ENCODE results near the gene HNMT. TPM values are rescaled to one million over a fixed set of nuclear protein-coding genes. Genes with fewer than 3 reads are reported as not detected.

Gene HNMT
- total RNA-seq, 1 experiment from 2014 or later: 3.1 TPM

GRCh38 chr2:137963535-137964065 is 673 bp upstream of the HNMT start:
- no peak for DNase-seq (ENCODE audit: low spot score)
- TF ChIP-seq ZNF532 (CRISPR knock-in tag; IDR thresholded peaks at IDR 0.05; ENCODE audit: borderline replicate concordance): no peak
- TF ChIP-seq, protein P1, sequence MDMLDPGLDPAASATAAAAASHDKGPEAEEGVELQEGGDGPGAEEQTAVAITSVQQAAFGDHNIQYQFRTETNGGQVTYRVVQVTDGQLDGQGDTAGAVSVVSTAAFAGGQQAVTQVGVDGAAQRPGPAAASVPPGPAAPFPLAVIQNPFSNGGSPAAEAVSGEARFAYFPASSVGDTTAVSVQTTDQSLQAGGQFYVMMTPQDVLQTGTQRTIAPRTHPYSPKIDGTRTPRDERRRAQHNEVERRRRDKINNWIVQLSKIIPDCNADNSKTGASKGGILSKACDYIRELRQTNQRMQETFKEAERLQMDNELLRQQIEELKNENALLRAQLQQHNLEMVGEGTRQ (CRISPR knock-in tag; IDR thresholded peaks at IDR 0.05): no peak
- no peak for TF ChIP-seq NFYB (CRISPR knock-in tag; conservative IDR thresholded peaks at IDR 0.05; ENCODE audit: low read depth)
- no peak for TF ChIP-seq ZNF263 (CRISPR knock-in tag; IDR thresholded peaks at IDR 0.05; ENCODE audit: low read depth)
- TF ChIP-seq PRRX2 (CRISPR knock-in tag; IDR thresholded peaks at IDR 0.05): no peak
- no peak for TF ChIP-seq ZNF138 (CRISPR knock-in tag; conservative IDR thresholded peaks at IDR 0.05)
- no peak for TF ChIP-seq ESRRA (CRISPR knock-in tag; IDR thresholded peaks at IDR 0.05; ENCODE audit: borderline replicate concordance)
- TF ChIP-seq MAX (CRISPR knock-in tag; IDR thresholded peaks at IDR 0.05): no peak
- TF ChIP-seq ZNF671 (CRISPR knock-in tag; IDR thresholded peaks at IDR 0.05): no peak
- no peak for TF ChIP-seq E2F4 (CRISPR knock-in tag; IDR thresholded peaks at IDR 0.05; ENCODE audit: borderline replicate concordance, low read depth)
- Mint-ChIP-seq H3K27ac (peak overlapping the region; percentile 93), H3K27me3 (ENCODE audit: low read depth) (no peaks in the 10 kb centered on the region), H3K4me1 (peaks cover 20% of the 10 kb centered on the region), H3K9me3 (peaks cover 4% of the 10 kb centered on the region), H3K36me3 (no peaks in the 10 kb centered on the region), H3K4me3 (peak overlapping the region; percentile 54; the same call in 1 of the 2 replicates)
- POLR2A ChIA-PET: interaction anchor here (0.6 to 0.9 kb wide), 3 partner anchors 25 to 393 kb away, joined by 3 to 4 read pairs (median 3); no protein-coding TSS in a partner anchor
- CTCF ChIA-PET: interaction anchor here (0.6 to 1.6 kb wide), 2 partner anchors 75 to 573 kb away, joined by 3 to 11 read pairs; no protein-coding TSS in a partner anchor
- peak; percentile 13; the same call in 1 of the 2 replicates for ATAC-seq

- Mint-ChIP-seq H3K9me3 (peaks cover 4% of the 10 kb centered on the region), H3K4me1 (peaks cover 20% of the 10 kb centered on the region), H3K27me3 (ENCODE audit: low read depth) (no peaks in the 10 kb centered on the region), H3K4me3 (peak overlapping the region; percentile 54), H3K27ac (peak overlapping the region; percentile 93; the same call in 1 of the 2 replicates), H3K36me3 (no peaks in the 10 kb centered on the region)
- ChIA-PET CTCF (interaction anchor here (0.7 to 1.6 kb wide), 3 partner anchors 45 to 881 kb away, joined by 3 to 11 read pairs (median 3); no protein-coding TSS in a partner anchor), POLR2A (no interaction called here)
- DNase-seq (ENCODE audit: low spot score) (no peak), ATAC-seq (no peak)
- TF ChIP-seq, protein P2, sequence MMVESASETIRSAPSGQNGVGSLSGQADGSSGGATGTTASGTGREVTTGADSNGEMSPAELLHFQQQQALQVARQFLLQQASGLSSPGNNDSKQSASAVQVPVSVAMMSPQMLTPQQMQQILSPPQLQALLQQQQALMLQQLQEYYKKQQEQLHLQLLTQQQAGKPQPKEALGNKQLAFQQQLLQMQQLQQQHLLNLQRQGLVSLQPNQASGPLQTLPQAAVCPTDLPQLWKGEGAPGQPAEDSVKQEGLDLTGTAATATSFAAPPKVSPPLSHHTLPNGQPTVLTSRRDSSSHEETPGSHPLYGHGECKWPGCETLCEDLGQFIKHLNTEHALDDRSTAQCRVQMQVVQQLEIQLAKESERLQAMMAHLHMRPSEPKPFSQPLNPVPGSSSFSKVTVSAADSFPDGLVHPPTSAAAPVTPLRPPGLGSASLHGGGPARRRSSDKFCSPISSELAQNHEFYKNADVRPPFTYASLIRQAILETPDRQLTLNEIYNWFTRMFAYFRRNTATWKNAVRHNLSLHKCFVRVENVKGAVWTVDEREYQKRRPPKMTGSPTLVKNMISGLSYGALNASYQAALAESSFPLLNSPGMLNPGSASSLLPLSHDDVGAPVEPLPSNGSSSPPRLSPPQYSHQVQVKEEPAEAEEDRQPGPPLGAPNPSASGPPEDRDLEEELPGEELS (CRISPR knock-in tag; IDR thresholded peaks at IDR 0.05): no peak
- TF ChIP-seq ZNF425 (CRISPR knock-in tag; conservative IDR thresholded peaks at IDR 0.05): no peak
- TF ChIP-seq, protein P1 (CRISPR knock-in tag; IDR thresholded peaks at IDR 0.05): no peak
- TF ChIP-seq, protein P3, sequence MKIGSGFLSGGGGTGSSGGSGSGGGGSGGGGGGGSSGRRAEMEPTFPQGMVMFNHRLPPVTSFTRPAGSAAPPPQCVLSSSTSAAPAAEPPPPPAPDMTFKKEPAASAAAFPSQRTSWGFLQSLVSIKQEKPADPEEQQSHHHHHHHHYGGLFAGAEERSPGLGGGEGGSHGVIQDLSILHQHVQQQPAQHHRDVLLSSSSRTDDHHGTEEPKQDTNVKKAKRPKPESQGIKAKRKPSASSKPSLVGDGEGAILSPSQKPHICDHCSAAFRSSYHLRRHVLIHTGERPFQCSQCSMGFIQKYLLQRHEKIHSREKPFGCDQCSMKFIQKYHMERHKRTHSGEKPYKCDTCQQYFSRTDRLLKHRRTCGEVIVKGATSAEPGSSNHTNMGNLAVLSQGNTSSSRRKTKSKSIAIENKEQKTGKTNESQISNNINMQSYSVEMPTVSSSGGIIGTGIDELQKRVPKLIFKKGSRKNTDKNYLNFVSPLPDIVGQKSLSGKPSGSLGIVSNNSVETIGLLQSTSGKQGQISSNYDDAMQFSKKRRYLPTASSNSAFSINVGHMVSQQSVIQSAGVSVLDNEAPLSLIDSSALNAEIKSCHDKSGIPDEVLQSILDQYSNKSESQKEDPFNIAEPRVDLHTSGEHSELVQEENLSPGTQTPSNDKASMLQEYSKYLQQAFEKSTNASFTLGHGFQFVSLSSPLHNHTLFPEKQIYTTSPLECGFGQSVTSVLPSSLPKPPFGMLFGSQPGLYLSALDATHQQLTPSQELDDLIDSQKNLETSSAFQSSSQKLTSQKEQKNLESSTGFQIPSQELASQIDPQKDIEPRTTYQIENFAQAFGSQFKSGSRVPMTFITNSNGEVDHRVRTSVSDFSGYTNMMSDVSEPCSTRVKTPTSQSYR (CRISPR knock-in tag; IDR thresholded peaks at IDR 0.05): no peak
Observed at GRCh38 chr2:137964859-137965459, 686 bp downstream of the HNMT start.

Data from WTC11 (cell line).